Measurements from ENCODE around the gene LSMEM2.

DNA sequence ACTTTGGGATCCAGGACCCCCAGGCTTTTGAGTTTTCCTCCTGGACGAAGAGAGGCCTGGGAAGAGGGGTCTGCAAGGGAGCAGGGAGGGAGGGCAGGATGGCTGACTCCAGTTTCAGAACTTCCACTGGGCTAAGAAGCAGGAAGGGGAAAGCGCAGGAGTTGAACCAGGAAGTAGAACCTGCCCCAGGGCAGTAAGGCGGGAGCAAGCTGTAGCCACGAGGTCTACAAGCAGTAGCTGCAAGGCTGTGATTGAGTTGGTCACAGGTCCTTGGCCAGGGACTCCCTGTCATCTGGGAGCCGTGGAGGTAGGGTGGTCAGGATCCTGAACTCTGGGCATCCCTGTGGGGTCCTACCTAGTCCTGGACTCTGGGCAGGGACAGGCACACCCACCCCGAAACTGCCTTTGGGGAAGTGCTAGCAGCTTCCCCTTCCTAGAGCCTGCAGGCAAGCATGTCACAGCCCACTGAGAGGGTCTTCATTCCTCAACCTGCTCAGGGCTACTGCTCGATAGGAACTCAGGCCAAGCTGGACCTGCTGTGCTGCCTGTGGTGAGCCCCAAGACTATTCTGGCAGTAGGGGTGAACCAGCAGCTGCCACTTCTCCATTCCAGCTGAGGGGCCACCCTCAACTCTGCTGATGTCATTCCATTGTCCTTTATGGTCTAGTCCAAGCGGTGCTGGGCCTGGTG, 48.6 kb upstream of the LSMEM2 start:
- TF ChIP-seq, protein P1, sequence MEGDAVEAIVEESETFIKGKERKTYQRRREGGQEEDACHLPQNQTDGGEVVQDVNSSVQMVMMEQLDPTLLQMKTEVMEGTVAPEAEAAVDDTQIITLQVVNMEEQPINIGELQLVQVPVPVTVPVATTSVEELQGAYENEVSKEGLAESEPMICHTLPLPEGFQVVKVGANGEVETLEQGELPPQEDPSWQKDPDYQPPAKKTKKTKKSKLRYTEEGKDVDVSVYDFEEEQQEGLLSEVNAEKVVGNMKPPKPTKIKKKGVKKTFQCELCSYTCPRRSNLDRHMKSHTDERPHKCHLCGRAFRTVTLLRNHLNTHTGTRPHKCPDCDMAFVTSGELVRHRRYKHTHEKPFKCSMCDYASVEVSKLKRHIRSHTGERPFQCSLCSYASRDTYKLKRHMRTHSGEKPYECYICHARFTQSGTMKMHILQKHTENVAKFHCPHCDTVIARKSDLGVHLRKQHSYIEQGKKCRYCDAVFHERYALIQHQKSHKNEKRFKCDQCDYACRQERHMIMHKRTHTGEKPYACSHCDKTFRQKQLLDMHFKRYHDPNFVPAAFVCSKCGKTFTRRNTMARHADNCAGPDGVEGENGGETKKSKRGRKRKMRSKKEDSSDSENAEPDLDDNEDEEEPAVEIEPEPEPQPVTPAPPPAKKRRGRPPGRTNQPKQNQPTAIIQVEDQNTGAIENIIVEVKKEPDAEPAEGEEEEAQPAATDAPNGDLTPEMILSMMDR (IDR thresholded peaks at IDR 0.05) = no peak
- TF ChIP-seq MYBL2 (CRISPR knock-in tag; IDR thresholded peaks at IDR 0.05) (no peak), ZNF232 (CRISPR knock-in tag; IDR thresholded peaks at IDR 0.05) (no peak), FOXP1 (CRISPR knock-in tag; IDR thresholded peaks at IDR 0.05; ENCODE audit: borderline replicate concordance) (no peak), KAT7 (CRISPR knock-in tag; IDR thresholded peaks at IDR 0.05; ENCODE audit: borderline replicate concordance) (no peak), SMAD3 (CRISPR knock-in tag; IDR thresholded peaks at IDR 0.05; ENCODE audit: borderline replicate concordance) (no peak), TCF7 (CRISPR knock-in tag; IDR thresholded peaks at IDR 0.05; ENCODE audit: low read depth) (no peak)
- TF ChIP-seq, protein P2, sequence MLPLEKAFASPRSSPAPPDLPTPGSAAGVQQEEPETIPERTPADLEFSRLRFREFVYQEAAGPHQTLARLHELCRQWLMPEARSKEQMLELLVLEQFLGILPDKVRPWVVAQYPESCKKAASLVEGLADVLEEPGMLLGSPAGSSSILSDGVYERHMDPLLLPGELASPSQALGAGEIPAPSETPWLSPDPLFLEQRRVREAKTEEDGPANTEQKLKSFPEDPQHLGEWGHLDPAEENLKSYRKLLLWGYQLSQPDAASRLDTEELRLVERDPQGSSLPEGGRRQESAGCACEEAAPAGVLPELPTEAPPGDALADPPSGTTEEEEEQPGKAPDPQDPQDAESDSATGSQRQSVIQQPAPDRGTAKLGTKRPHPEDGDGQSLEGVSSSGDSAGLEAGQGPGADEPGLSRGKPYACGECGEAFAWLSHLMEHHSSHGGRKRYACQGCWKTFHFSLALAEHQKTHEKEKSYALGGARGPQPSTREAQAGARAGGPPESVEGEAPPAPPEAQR (CRISPR knock-in tag; IDR thresholded peaks at IDR 0.05) = no peak
- TF ChIP-seq, protein P3, sequence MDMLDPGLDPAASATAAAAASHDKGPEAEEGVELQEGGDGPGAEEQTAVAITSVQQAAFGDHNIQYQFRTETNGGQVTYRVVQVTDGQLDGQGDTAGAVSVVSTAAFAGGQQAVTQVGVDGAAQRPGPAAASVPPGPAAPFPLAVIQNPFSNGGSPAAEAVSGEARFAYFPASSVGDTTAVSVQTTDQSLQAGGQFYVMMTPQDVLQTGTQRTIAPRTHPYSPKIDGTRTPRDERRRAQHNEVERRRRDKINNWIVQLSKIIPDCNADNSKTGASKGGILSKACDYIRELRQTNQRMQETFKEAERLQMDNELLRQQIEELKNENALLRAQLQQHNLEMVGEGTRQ (CRISPR knock-in tag; IDR thresholded peaks at IDR 0.05) = no peak
- TF ChIP-seq, protein P4, sequence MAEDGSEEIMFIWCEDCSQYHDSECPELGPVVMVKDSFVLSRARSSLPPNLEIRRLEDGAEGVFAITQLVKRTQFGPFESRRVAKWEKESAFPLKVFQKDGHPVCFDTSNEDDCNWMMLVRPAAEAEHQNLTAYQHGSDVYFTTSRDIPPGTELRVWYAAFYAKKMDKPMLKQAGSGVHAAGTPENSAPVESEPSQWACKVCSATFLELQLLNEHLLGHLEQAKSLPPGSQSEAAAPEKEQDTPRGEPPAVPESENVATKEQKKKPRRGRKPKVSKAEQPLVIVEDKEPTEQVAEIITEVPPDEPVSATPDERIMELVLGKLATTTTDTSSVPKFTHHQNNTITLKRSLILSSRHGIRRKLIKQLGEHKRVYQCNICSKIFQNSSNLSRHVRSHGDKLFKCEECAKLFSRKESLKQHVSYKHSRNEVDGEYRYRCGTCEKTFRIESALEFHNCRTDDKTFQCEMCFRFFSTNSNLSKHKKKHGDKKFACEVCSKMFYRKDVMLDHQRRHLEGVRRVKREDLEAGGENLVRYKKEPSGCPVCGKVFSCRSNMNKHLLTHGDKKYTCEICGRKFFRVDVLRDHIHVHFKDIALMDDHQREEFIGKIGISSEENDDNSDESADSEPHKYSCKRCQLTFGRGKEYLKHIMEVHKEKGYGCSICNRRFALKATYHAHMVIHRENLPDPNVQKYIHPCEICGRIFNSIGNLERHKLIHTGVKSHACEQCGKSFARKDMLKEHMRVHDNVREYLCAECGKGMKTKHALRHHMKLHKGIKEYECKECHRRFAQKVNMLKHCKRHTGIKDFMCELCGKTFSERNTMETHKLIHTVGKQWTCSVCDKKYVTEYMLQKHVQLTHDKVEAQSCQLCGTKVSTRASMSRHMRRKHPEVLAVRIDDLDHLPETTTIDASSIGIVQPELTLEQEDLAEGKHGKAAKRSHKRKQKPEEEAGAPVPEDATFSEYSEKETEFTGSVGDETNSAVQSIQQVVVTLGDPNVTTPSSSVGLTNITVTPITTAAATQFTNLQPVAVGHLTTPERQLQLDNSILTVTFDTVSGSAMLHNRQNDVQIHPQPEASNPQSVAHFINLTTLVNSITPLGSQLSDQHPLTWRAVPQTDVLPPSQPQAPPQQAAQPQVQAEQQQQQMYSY (CRISPR knock-in tag; IDR thresholded peaks at IDR 0.05) = no peak
- TF ChIP-seq, protein P5, sequence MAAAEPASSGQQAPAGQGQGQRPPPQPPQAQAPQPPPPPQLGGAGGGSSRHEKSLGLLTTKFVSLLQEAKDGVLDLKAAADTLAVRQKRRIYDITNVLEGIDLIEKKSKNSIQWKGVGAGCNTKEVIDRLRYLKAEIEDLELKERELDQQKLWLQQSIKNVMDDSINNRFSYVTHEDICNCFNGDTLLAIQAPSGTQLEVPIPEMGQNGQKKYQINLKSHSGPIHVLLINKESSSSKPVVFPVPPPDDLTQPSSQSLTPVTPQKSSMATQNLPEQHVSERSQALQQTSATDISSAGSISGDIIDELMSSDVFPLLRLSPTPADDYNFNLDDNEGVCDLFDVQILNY (CRISPR knock-in tag; IDR thresholded peaks at IDR 0.05) = no peak
- TF ChIP-seq, protein P6, sequence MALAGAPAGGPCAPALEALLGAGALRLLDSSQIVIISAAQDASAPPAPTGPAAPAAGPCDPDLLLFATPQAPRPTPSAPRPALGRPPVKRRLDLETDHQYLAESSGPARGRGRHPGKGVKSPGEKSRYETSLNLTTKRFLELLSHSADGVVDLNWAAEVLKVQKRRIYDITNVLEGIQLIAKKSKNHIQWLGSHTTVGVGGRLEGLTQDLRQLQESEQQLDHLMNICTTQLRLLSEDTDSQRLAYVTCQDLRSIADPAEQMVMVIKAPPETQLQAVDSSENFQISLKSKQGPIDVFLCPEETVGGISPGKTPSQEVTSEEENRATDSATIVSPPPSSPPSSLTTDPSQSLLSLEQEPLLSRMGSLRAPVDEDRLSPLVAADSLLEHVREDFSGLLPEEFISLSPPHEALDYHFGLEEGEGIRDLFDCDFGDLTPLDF (CRISPR knock-in tag; IDR thresholded peaks at IDR 0.05) = no peak

All from WTC11 (cell line).